Forelimb muscle (tissue), 1 donor: Measurements from ENCODE around the gene LRRFIP1. TPM values are rescaled to one million over a fixed set of nuclear protein-coding genes. Genes with fewer than 3 reads are reported as not detected.
"Not testable (repeated sequence)": the region's sequence is repeated elsewhere in the genome, so short reads cannot be mapped to it uniquely, and the experiment has no call there.

ENCODE experiments used
- DNase-seq: peaks from one replicate; pipeline ENCODE4 v3.0.0-alpha.2; 2013; ENCODE audit warnings: low read depth
- polyA plus RNA-seq: library from polyadenylated mRNA; unstranded; fragments of 120-200 nt; gene quantifications from one replicate; pipeline ENCODE4 v1.2.1, GENCODE V29; 2013; ENCODE audit not compliant: insufficient read length

Gene LRRFIP1
- polyA plus RNA-seq, 1 donor, result 168 TPM

DNA sequence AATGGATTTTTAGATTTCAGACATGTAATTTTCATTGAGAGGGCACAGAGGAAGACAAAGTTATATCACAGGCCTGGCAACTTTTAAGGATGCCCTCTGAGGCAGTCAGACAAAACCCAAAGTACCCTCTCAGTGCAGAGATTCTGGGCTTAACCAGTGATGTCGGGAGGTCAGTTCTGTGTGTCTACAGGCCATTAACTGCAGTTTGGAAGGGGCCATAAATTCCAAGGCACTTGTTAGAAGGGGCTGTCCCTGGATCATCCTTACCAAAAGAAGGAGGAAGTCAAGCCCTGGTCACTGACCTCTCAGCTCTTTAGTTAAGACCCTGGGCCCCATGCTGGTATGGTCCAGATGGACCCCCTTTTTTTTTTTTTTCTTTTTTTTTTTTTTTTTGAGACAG is 60.7 kb downstream of the LRRFIP1 start:
- DNase-seq, result no peak

DNA sequence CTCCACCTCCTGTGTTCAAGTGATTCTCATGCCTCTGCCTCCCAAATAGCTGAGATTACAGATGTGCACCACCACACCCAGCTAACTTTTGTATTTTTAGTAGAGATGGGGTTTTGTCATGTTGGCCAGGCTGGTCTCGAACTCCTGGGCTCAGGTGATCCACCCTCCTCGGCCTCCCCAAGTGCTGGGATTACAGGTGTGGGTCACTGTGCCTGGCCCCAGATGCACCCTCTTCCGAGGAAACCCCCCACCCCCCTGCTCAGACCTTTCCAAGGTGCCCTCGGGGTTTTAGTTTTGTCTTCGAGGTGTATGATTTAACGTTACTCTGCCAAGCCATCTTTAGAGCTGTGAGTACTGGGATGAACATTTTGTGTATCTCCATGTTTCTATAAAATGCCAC is 61.2 kb downstream of the LRRFIP1 start:
- not testable (repeated sequence) for DNase-seq

DNA sequence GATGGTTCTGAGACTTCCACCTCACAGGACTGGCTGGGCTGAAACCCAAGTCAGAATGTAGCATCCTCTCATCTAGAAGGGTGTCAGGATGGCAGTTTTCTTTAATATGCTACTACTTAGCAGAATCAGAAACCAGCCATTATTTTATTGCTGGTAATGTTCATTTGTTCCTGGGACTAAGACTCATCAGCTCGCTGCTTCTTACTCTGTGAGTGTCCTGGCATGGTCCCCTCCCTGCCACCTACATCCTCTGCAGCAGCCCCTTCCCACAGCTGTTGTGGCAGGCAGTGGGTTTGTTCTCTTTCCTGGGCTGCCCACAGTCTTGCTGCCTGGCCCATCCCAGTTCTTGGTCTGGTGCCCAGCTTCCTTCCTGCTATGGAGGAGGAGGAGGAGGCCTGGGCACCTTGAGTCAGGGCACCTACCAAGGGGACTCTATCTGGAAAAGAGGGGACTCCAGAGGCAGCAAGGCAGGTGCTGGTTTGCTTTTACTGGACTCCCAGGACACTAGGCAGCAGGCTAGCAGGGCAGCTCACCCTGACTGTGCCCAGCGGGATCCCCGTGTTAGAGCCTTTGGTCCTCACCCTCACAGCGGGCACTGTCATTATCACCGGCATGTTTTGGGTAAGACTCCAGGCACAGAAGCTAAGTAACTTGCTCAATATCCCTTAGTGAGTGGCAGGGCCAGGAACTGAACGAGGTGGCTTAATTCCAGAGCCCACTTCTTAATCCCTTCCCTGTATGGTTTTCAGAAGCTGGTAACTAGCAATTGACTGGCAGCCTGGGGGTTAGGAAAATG is 62.1 kb downstream of the LRRFIP1 start:
- no peak for DNase-seq

DNA sequence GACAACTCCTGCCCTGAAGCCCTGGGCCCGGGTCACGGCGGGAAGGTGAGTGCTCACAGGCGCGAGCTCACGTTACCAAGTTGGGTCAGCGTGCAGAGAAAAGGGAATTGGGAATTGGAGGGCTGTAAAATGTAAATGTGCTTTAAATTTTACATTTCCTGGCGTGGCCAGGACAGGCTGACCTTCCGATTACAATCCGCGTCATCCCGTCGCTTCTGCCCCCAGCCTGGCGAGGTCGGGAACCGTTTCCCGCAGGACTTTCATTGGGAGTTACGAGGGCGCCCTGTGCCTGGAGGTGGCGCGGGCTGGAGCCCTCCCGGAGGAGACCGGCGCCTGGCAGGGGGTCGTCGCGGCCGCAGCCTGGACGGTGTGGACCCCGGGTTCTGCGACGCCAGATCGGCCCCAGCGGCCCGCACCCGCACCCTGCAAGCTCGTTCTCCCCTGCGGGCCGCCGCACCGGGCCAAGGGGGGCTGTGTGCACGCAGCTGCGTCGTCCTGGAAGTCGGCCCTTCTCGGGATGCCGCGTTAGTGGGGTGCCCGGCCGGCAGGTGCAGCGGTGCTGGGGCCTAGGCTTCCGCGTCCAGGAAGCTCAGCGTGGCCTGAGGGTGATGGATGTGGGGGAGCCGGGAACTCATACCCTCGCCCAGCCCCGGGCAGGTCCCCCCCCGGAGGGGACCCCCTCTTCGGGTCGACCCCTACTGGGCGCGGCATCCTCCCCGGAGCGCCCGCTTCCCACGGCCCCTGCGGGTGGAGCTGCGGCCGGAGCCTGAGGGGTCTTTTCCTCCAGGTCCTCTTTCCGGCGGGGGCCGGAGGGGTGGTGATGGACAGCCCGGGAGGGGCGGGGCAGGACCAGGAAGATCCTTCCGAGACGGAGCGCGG is 63.9 kb downstream of the LRRFIP1 start:
- DNase-seq, result no peak

DNA sequence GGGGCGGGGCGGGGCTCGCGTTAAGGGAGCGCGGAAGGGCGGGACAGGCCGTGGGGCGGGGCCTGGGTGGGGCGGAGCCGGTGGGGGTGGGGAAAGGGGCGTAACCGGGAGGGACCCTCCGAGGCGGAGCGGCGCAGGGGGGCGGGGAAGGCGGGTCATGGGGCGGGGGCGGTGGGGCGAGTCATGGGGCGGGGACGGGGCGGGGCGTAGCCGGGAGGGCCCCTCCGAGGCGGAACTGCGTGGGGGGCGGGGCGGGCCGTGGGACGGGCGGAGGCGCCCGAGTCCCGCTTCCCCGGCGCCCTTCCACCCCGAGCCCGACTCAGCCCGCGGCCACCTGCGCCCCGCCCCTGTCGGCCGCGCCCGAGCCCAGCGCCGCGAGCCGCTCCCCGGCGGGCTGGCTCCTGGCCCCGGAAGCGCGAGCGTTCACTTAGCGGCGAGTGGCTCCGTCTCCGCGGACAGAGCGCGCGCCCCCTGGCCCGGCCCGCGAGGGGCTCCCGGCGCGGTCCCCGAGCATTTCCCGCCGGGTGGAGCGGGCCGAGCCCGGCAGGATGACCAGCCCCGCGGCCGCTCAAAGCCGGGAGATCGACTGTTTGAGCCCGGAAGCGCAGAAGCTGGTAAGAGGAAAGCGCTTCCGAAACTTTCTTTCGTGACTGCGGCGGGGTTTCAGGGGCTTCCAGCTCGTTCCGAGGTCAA is 64.7 kb downstream of the LRRFIP1 start:
- DNase-seq, result no peak

DNA sequence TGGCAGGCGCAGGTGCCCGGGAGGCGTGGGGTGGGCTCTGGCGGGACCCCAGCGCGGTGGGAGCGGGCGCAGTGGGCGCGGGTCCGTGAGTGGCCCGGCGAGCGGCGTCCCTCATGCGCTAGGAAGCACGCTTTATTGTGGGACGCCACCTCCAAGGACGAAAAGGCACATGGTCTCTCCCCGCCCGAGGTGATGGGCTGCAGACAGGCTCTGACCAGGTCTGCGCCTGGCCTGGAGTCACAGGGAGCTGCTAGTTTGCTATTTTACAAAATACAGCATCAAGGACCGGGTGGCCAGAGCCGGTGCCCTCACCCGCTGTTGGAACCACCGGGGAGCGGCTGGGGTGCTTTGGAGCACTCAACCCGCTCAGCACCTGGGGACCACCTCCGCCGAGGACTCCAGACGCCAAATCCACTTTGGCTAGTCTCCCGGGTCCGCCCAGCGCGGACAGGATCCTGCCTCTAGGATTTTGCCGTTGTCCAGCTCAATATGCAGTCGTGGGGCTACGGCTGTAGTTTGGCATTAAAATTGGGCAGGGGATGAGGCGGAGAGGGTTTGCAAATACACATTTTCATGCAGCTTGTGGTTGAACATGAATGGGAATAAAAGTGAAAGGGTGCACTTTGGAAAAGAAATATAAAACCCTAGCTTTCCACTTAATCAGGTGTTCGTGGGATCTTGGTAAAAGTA is 65.4 kb downstream of the LRRFIP1 start:
- DNase-seq, result no peak

DNA sequence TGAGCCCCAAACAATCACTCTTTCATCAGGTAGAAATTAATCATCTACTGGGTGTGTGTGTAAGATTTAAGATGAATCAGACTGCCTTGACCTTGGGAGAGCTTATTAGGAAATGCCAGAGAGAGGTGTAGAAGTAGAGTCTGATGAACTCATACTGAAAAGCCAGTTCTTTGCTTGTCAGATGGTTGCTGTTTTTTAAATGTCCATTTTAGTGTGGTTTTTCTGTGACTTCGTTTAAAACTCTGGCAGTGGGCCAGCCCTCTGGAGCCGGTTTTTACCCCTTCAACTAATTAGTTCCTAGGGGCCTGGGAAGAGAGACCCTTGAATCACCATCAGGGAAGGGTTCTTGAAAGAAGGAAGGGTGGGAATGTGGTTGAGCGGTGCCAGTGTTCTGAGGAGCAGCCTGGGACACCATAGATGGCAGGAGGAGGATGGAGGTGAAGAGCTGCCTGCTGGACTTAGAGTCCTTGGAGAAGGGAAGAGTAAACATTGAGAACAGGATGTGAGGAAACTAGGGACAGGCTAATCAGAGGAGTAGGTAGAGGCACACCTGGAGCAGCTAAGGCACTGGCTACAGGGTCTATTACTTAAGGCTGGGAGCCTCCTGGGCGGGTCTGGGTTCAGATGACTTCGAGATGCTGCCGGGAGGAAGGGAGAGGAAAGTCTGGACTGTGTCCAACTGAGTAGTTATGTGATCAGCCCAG is 66.1 kb downstream of the LRRFIP1 start:
- no peak for DNase-seq

DNA sequence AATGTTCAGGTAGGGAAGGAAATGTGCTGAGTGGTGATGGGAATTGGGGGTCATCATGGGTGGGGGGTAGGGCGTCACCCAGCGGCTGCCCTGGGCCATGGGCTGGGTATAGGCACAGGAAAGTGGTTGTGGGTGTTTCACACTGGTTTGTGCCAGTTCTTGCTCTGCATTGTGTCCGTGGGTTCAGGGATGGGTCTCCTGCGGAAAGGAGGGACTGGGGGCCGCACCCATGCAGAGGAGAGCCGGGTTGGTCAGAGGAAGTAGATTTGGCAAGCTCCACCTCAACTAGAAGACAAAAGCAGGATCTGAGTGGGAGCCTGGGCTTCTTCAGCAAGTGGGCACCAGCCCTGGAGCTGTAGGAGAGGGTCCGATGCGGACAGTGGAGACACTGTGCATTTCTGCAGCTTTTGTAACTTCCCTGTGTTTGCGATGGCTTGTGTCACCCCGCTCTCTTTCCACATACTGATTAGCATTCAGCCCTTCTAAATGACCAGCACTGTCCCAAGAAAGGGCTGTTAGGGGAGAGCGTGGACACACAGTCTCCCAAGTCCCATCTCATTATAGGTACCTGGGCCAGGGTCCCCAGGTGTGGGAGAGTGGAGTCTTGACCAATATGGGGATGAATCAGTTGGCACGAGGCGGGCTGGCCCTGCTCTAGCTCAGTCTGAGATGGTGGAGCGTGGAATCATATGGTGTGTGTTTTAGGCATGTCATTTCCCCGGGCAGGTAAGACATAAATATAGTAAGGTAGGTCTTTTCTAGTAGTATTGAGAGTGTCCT is 67.2 kb downstream of the LRRFIP1 start:
- no peak for DNase-seq

DNA sequence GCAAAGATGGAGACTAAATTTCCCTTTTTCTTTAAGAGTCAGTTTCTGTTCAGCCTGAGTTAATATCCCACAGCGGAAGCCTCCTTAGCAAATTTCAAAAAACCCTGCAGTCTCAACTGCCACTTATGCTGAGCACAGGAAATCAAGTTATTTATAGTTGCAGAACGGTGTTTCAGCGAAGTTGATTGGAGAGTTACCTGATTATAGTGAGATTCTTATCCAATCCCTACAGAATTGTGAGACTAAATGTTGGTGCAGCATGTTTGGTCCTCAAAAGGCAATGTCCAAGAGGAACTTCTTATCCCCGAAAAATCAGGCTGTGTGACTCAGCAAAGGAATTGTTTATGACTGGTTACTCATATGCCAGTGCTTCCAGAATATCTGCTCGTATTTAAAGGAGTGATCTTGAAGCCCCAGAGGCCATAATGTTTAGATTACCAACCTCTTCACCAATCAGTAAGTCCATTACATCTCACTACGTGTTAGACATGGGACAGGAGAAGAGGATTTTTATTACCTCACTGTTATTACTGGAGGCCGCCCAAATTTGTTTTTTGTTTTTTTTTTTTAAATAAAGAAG is 67.9 kb downstream of the LRRFIP1 start:
- no peak for DNase-seq

DNA sequence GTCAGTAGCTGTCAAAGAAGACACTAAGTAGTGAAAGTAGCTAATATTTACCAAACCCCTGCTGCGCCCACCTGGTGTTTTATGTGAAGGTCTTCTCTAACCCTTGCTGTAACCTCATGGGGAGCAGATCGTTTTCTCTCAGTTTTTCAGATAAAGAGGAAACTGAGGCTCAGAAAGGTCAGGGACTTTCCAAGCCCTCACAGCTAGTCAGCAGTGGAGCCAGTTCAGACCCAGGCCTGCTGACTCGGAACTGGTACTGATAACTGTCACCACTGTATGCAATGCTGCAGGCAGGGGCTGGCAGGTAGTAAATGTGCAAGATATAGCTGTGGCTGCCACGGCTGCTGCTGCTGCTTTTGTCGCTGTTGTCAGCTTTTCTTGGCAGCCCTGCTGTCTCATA is 69.1 kb downstream of the LRRFIP1 start:
- no peak for DNase-seq

DNA sequence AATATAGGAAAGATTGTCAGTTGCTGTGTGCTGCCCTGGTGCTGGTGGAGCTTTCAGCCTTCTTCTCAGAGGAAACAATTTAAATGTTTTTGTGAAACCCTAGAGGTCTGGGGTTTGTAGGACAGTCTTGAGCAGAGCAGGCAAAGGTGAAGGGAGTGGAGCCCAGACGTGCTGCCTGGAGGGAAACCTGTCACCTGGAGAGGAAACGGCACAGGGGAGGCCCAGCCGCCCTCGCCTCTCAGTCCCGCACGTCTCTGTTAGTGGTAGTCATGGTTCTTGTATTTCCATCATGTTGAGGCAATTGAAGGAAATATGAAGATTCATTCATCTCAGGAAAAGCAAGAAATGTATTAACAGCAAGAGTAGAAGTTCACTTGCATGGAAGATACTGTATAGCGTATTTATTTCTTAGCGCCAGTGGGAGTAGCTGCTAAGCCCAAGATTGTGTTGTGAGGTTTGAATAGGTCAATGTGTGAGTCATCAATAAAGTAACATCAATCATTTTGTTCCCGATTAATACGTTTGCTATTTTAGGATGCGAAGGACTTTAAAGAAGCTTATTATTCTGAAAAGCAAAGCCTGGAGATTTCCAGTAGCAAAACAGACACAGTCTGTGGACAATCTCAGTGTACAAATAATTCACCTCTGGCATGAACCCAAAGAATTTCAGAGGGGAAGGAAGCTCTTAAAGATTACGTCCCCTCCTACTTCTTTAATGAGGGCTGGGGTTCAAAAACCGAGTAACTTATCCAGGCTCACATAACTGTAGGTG is 70.4 kb downstream of the LRRFIP1 start:
- DNase-seq, result no peak

DNA sequence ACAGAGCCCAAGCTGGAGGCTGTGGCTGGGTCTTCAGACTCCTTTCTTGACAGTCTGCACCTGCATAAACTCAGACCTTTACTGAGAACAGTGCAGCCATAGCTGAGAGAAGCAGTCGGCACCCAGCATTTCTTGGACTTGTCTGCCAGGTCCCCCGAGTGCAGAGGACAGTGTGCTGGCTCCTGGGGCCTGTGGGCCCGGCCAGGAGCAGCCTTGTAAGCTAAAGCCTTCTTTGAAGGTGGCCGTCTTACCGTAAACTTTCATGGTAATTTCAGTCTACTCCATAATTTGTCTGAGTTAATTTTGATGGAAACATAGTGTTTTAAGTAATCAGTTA is 70.9 kb downstream of the LRRFIP1 start:
- no peak for DNase-seq

DNA sequence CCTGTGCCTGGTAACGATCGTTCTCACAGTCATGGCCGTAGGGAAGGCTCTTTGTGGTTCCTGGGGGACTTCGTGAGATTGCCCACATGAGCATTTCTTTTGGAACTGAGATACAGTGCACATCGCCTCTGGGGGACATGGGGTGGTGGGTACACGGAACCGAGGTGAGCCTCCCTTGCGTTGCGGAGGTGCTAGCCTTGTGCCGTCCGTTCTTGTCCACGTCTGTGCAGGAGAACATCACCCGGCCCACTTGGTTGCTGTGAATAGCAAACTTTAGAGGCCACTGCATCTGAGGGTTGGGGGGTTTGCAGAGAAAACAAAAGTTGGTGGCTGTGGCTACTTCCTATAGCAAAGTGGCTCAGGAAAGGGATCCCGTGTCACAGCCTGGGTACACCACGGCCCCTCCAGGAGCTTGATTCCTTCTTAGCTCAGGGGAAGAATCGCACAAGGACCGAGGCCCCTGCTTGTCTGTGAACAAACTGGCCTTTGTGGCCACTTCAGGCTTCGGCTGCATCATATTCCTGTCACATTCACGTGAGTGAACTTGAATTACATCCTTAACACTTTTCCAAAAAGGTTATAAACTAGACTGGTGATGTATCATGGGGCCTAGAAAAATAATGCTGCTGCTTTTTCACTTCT is 72.6 kb downstream of the LRRFIP1 start:
- no peak for DNase-seq

DNA sequence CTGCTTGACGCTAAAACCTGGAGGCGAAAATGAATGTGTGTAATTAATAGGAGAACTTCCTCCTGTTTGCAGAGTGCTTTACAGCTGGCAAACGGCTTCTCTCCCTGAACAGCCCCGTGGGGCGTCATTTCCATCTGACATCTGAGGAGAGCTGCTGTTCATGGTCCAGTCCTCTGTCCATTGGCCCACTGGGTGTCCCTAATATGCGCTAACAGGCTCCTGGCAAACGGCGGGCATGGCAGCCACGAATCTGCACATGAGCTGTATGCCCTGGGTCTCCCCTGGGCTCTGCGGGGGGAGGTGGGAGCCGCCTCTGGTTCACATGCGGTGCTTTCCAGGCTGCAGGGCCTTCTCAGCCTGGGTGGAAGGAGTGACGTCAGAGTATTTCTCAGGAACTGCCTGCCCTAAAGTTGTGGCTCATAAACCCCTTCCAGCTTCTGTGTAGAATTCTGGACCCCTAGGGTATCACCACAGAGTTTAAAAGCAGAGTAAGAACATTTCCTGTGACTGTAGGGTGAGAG is 73.2 kb downstream of the LRRFIP1 start:
- no peak for DNase-seq

DNA sequence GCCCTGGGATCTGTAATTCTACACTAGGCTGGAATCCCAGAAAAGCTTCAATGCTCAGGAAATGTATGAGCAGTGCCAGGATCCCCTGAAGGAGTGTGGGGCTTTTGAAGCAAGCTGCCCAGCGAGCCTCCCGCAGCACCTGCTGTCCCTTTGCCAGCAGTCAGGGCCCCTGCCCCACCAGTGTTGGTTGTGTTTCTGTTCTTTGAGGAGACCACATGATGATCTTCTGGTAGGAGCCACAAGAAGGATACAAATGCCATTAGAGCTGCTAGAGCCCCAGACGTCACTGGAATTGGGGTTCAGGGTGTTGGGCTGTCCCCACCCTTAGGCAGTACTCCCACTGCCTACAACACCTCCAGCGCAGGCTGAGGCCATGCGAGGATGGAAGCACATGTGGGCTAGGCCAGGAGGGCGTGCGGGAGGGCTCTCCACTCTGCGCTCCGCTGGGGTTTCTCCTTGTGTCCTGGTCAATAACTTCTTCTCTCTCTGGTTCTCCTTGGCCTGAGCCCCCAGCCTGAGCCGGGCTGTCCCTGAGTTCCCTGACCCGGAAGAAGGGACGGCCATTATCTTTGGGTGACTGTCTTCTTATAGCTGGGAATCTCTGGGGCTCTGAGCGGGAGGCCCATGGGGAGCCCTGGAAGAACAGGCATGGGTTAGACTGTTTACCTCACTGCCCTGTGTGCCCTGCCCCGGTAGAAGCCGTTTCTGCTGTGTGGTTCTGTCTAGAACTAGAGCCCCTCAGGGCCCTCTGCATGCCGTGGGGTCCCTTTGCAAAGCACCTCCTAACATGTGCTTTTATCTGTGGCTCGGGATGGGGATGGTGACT is 73.9 kb downstream of the LRRFIP1 start:
- DNase-seq, result no peak

DNA sequence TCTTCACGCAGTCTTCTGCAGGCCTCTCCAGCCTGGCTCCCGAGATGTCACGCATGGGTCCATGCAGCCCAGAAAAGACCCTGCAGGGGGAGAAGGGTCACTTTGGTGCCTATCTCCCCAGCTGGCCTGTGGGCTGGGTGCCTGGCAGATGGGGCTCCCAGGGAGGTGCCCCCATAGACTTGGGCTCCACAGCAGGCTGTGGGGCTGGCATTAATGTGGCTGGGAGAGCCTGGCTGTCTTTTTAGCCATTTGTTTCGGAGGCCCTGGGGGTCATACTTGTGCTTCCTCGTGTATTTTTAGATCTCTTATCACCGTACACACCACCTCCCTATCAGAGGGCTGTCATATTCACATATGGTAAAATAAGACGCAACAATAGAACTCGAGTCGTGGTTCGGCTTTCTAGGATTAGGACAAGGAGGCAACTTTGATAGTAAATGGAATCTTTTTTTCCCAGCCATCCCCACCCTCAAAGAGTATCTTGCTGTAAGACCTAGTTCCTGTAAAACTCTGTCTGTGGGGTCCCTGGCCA is 74.5 kb downstream of the LRRFIP1 start:
- DNase-seq, result no peak
